Coronary artery (tissue), 2 donors: ENCODE data around the gene EFCAB8.

Experiments
- DNase-seq: peaks from one replicate; pipeline ENCODE4 v3.0.0-alpha.2; 2017; ENCODE audit warnings: low spot score
- H3K27ac ChIP-seq, 2 donors: fragments of 200-600 bp; sonication (generic); one replicate each; pipeline ENCODE4 v1.5.1; 2016 to 2019
- H3K4me3 ChIP-seq: fragments of 200-600 bp; sonication (generic); 2 replicates; pipeline ENCODE4 v1.5.1; 2016; ENCODE audit warnings: mild to moderate bottlenecking, moderate library complexity
- CTCF ChIP-seq: fragments of 200-600 bp; sonication (generic); IDR thresholded peaks from one replicate; pipeline ENCODE4 v1.5.1; 2019; ENCODE audit warnings: antibody characterized with exemption

Gene EFCAB8

DNA sequence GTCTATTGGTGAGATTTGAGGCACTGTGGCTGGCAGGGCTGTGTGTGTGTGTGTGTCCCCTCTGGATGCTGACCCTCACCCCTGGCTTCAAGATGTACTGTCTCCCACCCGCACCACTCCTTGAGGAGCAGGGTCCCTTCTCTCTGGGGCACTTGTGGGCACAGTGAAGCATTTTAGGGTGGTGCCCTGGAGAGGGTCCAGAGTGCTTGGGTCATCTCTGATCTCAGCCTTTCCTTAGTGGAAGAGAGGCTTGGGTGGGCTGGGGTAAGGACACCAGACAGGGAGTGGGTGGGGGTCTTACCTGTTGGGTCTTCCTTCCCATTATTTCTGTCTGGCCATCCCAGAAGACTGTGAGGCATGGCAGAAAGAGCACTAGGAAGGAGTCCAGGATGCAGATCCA lies 66.1 kb downstream of the EFCAB8 start:
- Histone ChIP-seq H3K4me3 (no peak overlapping the region), H3K27ac (no peak overlapping the region)
- DNase-seq: no peak
- TF ChIP-seq CTCF: no peak

DNA sequence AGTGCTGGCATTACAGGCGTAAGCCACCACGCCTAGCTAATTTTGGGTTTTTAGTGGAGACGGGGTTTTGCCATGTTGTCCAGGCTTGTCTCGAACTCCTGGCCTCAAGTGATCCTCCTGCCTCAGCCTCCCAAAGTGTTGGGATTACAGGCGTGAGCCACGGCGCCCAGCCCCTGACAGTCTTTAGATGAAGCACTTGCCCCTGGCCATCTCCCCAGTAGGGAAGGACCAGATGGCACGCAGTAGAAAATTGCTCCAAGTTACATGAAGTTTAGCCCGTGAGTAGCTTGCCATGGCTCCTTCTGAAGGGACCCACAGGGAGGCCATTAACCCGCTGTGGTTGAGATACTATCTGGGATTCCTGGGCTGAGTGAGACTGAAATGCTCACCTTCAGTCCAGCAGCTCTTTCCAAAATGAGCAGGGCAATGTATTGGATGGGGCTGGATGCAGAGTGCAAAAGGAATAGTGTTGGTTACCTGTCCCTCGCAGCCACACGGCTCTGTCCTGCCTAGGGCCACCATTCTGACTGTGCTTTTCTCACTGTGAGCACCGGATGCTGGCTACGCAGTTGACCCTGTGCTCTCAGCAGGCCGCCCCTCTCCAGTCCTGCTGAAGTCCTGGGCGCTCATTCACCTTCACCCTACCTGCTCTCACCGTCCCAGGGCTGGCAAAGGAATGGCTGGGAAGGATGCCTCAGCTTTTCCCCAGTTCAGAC lies 66.9 kb downstream of the EFCAB8 start:
- Histone ChIP-seq H3K27ac (no peak overlapping the region), H3K4me3 (no peak overlapping the region)
- no peak for TF ChIP-seq CTCF
- DNase-seq: no peak

GRCh38 chr20:32929162-32929561 lies 70.4 kb downstream of the EFCAB8 start:
- Histone ChIP-seq H3K4me3 (no peak overlapping the region), H3K27ac (no peak overlapping the region)
- no peak for TF ChIP-seq CTCF
- no peak for DNase-seq

- Histone ChIP-seq H3K27ac (no peak overlapping the region), H3K4me3 (no peak overlapping the region)
- no peak for DNase-seq
- TF ChIP-seq CTCF: no peak
Observed at GRCh38 chr20:32930181-32930580, 71.5 kb downstream of the EFCAB8 start.

GRCh38 chr20:32930701-32931100 lies 72.0 kb downstream of the EFCAB8 start:
- Histone ChIP-seq H3K4me3 (no peak overlapping the region), H3K27ac (no peak overlapping the region)
- no peak for TF ChIP-seq CTCF
- no peak for DNase-seq

- Histone ChIP-seq H3K27ac (no peak overlapping the region), H3K4me3 (no peak overlapping the region)
- DNase-seq: no peak
- no peak for TF ChIP-seq CTCF
Observed at GRCh38 chr20:32934580-32934979, 75.9 kb downstream of the EFCAB8 start.

GRCh38 chr20:32941155-32941885 lies 82.6 kb downstream of the EFCAB8 start:
- TF ChIP-seq CTCF: no peak
- Histone ChIP-seq H3K4me3 (no peak overlapping the region), H3K27ac (no peak overlapping the region)
- no peak for DNase-seq
